HUES64 (cell line): Measurements from ENCODE around the gene SLC44A1.

Experiments
- H3K27ac ChIP-seq: 2 replicates; pipeline ENCODE4 v1.7.0; 2013; ENCODE audit warnings: low read depth, low read length, inconsistent platforms
- H3K27me3 ChIP-seq: 2 replicates; pipeline ENCODE4 v1.6.1; 2013; ENCODE audit warnings: mild to moderate bottlenecking, low read length; ENCODE audit not compliant: insufficient read depth
- H3K36me3 ChIP-seq: 2 replicates; pipeline ENCODE4 v1.6.1; 2013; ENCODE audit warnings: mild to moderate bottlenecking, low read length; ENCODE audit not compliant: insufficient read depth
- H3K4me1 ChIP-seq: 2 replicates; pipeline ENCODE4 v1.6.1; 2013; ENCODE audit warnings: mild to moderate bottlenecking, low read length, moderate library complexity; ENCODE audit not compliant: insufficient read depth
- H3K4me3 ChIP-seq: 2 replicates; pipeline ENCODE4 v1.5.1; 2013; ENCODE audit warnings: mild to moderate bottlenecking, low read length, moderate library complexity
- H3K9ac ChIP-seq: 2 replicates; pipeline ENCODE4 v1.6.1; 2013; ENCODE audit warnings: mild to moderate bottlenecking, low read depth, low read length
- H3K9me3 ChIP-seq: 2 replicates; pipeline ENCODE4 v1.6.1; 2013; ENCODE audit warnings: low read depth, low read length; ENCODE audit not compliant: insufficient read depth
- WGBS: fragments of 150-250, 120-280 bp; methylation state at CpG from one replicate; pipeline ENCODE4 v1.1.7; 2013; ENCODE audit warnings: missing lambda C conversion rate; 5-methylcytosine and 5-hydroxymethylcytosine counted together

The SLC44A1 gene

DNA sequence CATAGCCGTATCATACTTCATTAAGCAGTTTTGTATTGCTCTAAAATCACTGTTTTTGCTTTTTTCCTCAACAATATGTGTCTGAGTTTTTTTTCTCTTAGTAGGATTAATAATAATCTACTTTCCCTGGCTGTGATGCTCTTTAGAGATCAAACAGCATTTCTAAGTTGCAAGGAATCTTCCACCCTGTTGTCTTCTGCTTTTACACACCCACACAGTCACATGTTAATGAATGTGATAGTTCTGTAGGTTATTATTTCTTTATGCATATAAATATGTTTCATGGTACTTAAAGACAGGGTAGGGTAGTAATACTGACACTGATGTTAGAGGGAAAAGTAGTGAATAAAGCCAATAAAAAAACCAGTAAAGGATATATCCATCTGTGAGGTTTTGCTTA is 29.3 kb downstream of the SLC44A1 start:
- Histone ChIP-seq H3K36me3 (no peaks in the 10 kb centered on the region), H3K27me3 (no peaks in the 10 kb centered on the region), H3K27ac (no peak overlapping the region), H3K9me3 (no peaks in the 10 kb centered on the region), H3K4me3 (no peak overlapping the region), H3K9ac (no peak overlapping the region), H3K4me1 (peaks cover 15% of the 10 kb centered on the region)
- 100% methylated on average over 1 of the region's 1 CpG for WGBS

DNA sequence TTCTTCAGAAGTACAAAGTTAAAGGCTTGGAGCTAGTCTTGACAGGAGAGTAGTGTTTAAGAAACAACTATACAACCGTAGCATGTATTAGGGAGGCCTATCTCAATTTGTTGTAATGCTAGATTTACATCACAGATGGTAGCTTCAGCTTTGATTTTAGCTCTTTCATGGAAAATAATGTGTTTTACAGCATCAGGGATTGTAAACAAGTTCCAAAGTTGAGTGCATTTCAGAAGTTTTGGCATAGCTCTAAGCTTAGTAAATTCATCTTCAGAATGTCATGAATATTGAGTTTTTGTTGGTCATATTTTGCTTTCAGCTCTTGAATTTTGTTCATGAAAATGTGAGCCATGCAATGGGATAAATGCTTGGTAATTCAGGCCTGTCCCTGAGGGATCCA is 30.7 kb downstream of the SLC44A1 start:
- Histone ChIP-seq H3K27ac (no peak overlapping the region), H3K9me3 (no peaks in the 10 kb centered on the region), H3K36me3 (no peaks in the 10 kb centered on the region), H3K4me1 (peaks cover 15% of the 10 kb centered on the region), H3K27me3 (no peaks in the 10 kb centered on the region), H3K4me3 (no peak overlapping the region), H3K9ac (no peak overlapping the region)
- 100% methylated on average over 1 of the region's 1 CpG for WGBS

DNA sequence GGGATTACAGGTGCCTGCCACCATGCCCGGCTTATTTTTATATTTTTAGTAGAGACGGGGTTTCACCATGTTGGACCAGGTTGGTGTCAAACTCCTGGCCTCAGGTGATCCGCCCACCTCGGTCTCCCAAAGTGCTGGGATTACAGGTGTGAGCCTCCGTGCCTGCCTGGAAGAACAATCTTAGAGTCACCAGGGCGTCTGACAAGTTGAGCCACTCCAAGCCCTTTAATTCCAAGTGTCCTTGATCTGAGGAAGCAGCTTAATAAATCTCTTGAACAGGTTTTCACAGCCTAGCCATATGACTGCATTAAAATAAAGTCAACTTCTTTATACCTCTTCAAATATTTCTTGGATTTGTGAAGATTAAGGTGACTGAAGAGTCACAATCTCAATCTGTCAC is 31.5 kb downstream of the SLC44A1 start:
- WGBS, result 93% methylated on average over 6 of the region's 6 CpGs
- H3K9ac ChIP-seq, result no peak overlapping the region
- H3K4me1 ChIP-seq, result peaks cover 8% of the 10 kb centered on the region
- H3K27me3 ChIP-seq, result no peaks in the 10 kb centered on the region
- H3K9me3 ChIP-seq, result no peaks in the 10 kb centered on the region
- no peaks in the 10 kb centered on the region for H3K36me3 ChIP-seq
- H3K27ac ChIP-seq, result no peak overlapping the region
- no peak overlapping the region for H3K4me3 ChIP-seq

DNA sequence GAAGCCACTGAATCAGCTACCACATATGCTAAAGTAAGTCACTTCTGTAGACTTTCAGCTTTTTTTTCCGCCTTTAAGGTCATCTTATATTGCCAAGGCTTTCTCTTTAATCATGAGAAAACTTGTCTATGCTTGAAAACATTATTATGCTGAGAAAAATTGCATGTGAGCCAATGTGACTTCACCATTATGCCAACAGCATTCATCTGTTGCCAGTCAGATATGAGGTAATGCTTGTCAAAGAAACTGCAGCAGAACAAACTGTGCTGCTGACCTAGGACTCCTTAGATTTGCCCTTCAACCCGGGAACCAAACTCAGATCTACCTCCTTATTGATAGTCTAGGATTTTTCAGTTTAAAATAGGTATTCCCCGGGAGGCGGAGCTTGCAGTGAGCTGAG is 34.3 kb downstream of the SLC44A1 start:
- peaks cover 15% of the 10 kb centered on the region for H3K4me1 ChIP-seq
- no peak overlapping the region for H3K4me3 ChIP-seq
- H3K9ac ChIP-seq, result no peak overlapping the region
- H3K27me3 ChIP-seq, result no peaks in the 10 kb centered on the region
- H3K36me3 ChIP-seq, result no peaks in the 10 kb centered on the region
- H3K9me3 ChIP-seq, result no peaks in the 10 kb centered on the region
- no peak overlapping the region for H3K27ac ChIP-seq
- 94% methylated on average over 4 of the region's 4 CpGs for WGBS

DNA sequence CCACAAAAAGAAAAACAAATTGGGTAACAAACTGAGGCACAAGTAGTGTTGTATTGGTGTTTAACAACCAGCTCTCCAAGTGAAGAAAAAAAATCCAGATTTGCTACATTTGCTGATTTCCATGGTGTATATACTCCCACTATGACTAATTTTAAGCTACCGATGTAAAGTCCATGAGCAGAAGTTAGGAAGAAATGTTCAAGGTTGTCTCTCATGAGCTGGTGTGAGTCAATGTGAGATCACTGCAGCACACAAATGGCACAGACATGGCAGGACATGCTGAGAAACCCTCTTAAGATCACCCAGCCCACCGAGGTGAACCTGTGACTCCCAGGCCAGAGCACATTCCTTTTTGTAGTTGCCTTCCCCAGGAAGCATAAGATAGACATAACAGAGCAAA is 36.2 kb downstream of the SLC44A1 start:
- Histone ChIP-seq H3K27ac (no peak overlapping the region), H3K9ac (no peak overlapping the region), H3K9me3 (no peaks in the 10 kb centered on the region), H3K4me3 (no peak overlapping the region), H3K27me3 (no peaks in the 10 kb centered on the region), H3K36me3 (no peaks in the 10 kb centered on the region), H3K4me1 (peaks cover 13% of the 10 kb centered on the region)
- WGBS, result 88% methylated on average over 2 of the region's 2 CpGs

DNA sequence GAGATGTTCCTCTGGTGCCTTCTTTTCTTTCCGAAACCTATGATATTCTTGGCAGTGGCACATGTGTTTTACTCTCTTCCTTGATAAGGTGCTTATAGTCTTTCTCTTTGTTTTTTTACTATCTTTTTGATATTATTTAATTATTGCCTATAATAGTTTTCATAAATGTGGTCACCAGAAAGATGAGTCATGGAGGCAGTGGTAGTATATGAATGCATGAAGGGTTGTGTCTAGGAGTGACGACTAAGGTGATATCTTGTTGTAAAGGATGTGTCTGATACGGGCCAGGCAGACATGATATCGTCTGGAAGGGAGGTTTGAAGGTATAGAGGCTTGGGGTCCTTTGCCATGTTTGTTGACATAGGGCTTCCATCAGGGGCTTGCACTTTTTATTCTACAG is 36.8 kb downstream of the SLC44A1 start:
- Histone ChIP-seq H3K9ac (no peak overlapping the region), H3K27me3 (no peaks in the 10 kb centered on the region), H3K27ac (no peak overlapping the region), H3K9me3 (no peaks in the 10 kb centered on the region), H3K4me1 (peaks cover 13% of the 10 kb centered on the region), H3K4me3 (no peak overlapping the region), H3K36me3 (no peaks in the 10 kb centered on the region)
- 88% methylated on average over 4 of the region's 4 CpGs for WGBS

DNA sequence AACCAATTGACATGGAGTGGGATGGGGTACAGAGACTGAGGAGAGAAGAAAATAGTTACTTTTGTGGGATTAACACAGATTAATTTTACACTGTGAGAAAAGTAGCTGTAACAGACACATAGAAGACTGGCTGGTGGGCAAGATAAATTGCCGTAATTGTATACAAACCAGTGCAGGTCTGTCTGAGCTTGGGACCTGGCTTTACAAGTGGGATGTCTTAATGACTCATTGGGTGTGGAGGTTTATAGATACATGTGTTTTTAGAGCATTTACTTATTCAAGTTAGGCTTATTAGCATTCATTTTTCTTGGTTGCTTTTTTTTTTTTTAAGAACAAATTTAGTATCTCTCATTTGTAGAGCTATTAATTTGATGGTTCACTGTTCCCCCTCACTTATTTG is 37.5 kb downstream of the SLC44A1 start:
- WGBS, result 97% methylated on average over 1 of the region's 1 CpG
- Histone ChIP-seq H3K4me1 (peaks cover 13% of the 10 kb centered on the region), H3K27me3 (no peaks in the 10 kb centered on the region), H3K27ac (no peak overlapping the region), H3K4me3 (no peak overlapping the region), H3K36me3 (no peaks in the 10 kb centered on the region), H3K9me3 (no peaks in the 10 kb centered on the region), H3K9ac (no peak overlapping the region)

DNA sequence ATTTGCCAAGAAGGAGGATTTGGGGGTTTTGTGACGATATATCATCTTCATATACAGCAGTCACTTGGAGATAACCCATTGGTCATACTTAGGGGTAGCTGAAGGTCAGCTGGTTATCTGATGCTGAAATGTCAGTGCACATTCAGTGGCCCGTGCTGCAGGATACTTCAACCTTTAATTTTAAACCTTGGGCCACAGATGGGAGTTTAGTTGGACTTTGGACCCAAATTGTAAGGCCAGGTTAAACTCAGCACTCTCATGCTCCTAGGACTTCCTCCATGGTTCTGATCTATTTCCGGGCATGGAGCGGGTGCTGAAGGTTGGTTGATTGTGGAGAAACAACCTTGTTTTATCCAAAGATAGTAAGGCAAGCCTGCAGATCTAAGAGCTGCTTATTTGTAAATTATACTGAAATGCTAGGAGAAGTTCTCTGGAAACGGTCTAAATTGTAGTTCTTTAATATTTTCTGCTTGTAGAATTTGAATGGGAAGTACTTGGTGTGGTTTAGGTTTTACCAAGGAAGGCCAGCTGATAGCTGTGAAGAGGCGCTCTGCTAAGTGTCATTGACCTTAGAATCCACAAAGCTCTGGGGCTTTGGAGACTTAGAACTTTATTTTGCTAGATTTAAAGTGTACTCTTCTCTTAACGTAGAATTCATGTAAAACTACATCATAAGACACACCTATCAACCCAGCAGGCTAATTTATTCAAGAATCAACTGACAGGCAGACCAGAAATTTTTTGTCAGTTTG is 38.6 kb downstream of the SLC44A1 start:
- no peaks in the 10 kb centered on the region for H3K27me3 ChIP-seq
- no peaks in the 10 kb centered on the region for H3K9me3 ChIP-seq
- H3K4me1 ChIP-seq, result peaks cover 24% of the 10 kb centered on the region
- WGBS, result 94% methylated on average over 6 of the region's 7 CpGs
- no peak overlapping the region for H3K27ac ChIP-seq
- no peak overlapping the region for H3K4me3 ChIP-seq
- no peak overlapping the region for H3K9ac ChIP-seq
- H3K36me3 ChIP-seq, result no peaks in the 10 kb centered on the region

DNA sequence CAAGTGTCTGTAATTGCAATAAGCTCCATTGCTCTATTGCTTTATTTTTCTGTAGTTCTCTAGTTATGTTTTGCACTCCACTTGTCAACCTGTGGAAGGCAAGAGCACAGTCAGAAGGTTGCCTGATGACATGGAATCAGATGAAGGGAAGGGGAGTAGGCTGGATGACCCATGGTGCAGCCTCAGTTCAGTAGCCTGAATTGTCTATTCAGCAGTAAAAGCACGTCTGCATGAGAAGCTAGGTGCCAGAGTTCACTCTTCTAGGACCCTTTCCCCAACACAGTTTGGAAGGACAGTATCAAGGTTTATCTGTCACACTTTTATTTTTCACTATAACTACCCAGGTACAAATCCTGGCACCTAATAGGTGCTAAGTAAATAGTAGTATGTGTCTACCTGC is 39.3 kb downstream of the SLC44A1 start:
- Histone ChIP-seq H3K9me3 (no peaks in the 10 kb centered on the region), H3K9ac (no peak overlapping the region), H3K4me3 (no peak overlapping the region), H3K36me3 (no peaks in the 10 kb centered on the region), H3K4me1 (peaks cover 27% of the 10 kb centered on the region), H3K27me3 (no peaks in the 10 kb centered on the region), H3K27ac (no peak overlapping the region)
- 77% methylated on average over 1 of the region's 1 CpG for WGBS

DNA sequence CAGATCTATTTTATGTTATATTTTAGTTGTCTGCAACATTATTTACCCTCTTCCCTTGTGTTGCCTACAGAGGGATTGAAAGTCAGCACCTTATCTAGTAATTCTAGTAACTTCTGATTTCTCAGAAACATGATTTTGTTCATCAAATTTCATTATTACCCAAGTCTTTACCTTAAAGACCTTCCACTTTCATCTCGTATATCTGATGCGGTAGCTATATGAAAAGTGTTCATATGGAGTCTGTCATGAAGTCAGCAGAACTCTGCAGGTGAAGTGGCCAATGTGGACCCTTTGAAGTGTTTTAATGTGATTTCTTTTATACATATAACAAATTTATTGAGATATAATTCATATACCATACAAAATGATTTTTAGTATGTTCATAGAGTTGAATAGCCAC is 40.0 kb downstream of the SLC44A1 start:
- H3K4me1 ChIP-seq, result peaks cover 33% of the 10 kb centered on the region
- no peaks in the 10 kb centered on the region for H3K27me3 ChIP-seq
- H3K9ac ChIP-seq, result no peak overlapping the region
- WGBS, result 100% methylated on average over 2 of the region's 2 CpGs
- no peak overlapping the region for H3K4me3 ChIP-seq
- no peaks in the 10 kb centered on the region for H3K36me3 ChIP-seq
- H3K9me3 ChIP-seq, result no peaks in the 10 kb centered on the region
- no peak overlapping the region for H3K27ac ChIP-seq

DNA sequence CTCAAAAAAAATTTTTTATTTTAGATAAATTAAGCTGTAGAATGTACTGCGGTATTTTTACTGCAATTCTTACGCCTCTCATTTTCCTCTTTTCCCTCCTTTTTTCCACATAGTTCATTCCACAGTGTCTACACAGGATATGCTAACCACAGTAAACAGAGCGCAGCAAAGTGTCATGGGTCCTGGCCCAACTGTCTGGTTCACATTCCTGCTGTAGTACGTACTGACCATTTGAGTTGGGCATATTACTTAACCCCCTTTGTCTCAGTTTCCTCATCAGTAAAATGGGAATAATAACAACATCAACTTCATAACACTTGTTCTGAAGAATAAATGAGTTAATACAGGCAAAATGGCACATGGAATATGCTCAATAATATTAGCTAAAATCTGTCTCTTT is 41.6 kb downstream of the SLC44A1 start:
- no peak overlapping the region for H3K9ac ChIP-seq
- peaks cover 45% of the 10 kb centered on the region for H3K4me1 ChIP-seq
- H3K27me3 ChIP-seq, result no peaks in the 10 kb centered on the region
- no peaks in the 10 kb centered on the region for H3K9me3 ChIP-seq
- H3K36me3 ChIP-seq, result no peaks in the 10 kb centered on the region
- 93% methylated on average over 4 of the region's 4 CpGs for WGBS
- H3K4me3 ChIP-seq, result no peak overlapping the region
- peak overlapping the region; percentile 32; the same call in 1 of the 2 replicates for H3K27ac ChIP-seq

DNA sequence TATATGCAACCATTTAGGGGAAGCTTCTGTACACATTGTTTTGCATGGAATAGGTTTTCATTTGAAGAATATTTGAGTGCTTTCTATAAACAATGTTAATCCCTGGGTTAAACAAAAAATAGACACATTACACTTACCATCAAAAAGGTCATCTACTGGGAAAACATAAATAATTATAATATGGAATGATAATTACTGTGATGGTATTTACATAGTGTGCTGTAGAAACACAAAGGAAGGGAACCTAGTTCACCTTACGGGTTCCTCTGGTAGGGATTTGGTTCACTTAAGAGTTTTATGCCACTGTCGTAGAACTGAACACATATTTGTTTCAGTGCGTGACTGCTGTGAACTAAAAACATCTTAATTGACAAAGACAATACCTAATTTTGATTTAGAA is 44.9 kb downstream of the SLC44A1 start:
- H3K4me3 ChIP-seq, result no peak overlapping the region
- H3K27me3 ChIP-seq, result no peaks in the 10 kb centered on the region
- H3K9me3 ChIP-seq, result no peaks in the 10 kb centered on the region
- H3K27ac ChIP-seq, result no peak overlapping the region
- 95% methylated on average over 3 of the region's 3 CpGs for WGBS
- H3K9ac ChIP-seq, result no peak overlapping the region
- H3K4me1 ChIP-seq, result peaks cover 64% of the 10 kb centered on the region
- no peaks in the 10 kb centered on the region for H3K36me3 ChIP-seq
